RWPE1 (cell line): ENCODE results near the gene SCN7A.

ENCODE experiments used
- CTCF ChIA-PET: fragments of 350-600 bp; sonication (Branson Sonifier 250); formaldehyde crosslinking; extraction: SDS; loops from one replicate; lab custom pipeline; 2021; lab: Yijun Ruan, JAX
- POLR2A ChIA-PET: fragments of 400-600 bp; formaldehyde crosslinking; extraction: SDS; loops from one replicate; lab custom pipeline; 2020; ENCODE audit warnings: antibody characterized with exemption; ENCODE audit not compliant: low non-redundant PET; lab: Yijun Ruan, JAX
- DNase-seq: peaks from one replicate; pipeline ENCODE4 v3.0.0; 2012; ENCODE audit warnings: low spot score
- H3K27ac ChIP-seq: fragments of 450-650 bp; 2 replicates; pipeline ENCODE4 v1.5.1; 2017
- CTCF ChIP-seq: fragments of 450-650 bp; conservative IDR thresholded peaks from 2 replicates; pipeline ENCODE4 v1.5.1; 2017; ENCODE audit warnings: low read depth, mild to moderate bottlenecking

The SCN7A gene

GRCh38 chr2:166380615-166381014 lies 113.4 kb downstream of the SCN7A start:
- no peak overlapping the region for H3K27ac ChIP-seq
- DNase-seq, result no peak
- TF ChIP-seq CTCF, result no peak
- ChIA-PET CTCF (no interaction called here), POLR2A (no interaction called here)

- ChIA-PET CTCF (no interaction called here), POLR2A (no interaction called here)
- DNase-seq, result no peak
- no peak for TF ChIP-seq CTCF
- no peak overlapping the region for H3K27ac ChIP-seq
Measured at GRCh38 chr2:166376873-166377272, 117.2 kb downstream of the SCN7A start.

- ChIA-PET CTCF (no interaction called here), POLR2A (no interaction called here)
- no peak for TF ChIP-seq CTCF
- DNase-seq, result no peak
- H3K27ac ChIP-seq, result no peak overlapping the region
Measured at GRCh38 chr2:166376488-166376828, 117.6 kb downstream of the SCN7A start.

- DNase-seq, result peak; percentile 48
- H3K27ac ChIP-seq, result no peak within 1 kb of the TSS; the same call in 1 of the 2 replicates
- POLR2A ChIA-PET, result no interaction called here
- CTCF ChIA-PET, result interaction anchor here (1.0 to 1.2 kb wide), 2 partner anchors 15 to 42 kb away, joined by 3 to 5 read pairs; no protein-coding TSS in a partner anchor
- TF ChIP-seq CTCF, result no peak; the same call in 1 of the 2 replicates
Measured at GRCh38 chr2:166375736-166376487, 118.1 kb downstream of the SCN7A start, which contains the start of gene SCN9A. SCN9A (minus strand) TSS chr2:166375944; CDS start chr2:166311756, 64,188 bp downstream.

- no peak overlapping the region; the same call in 1 of the 2 replicates for H3K27ac ChIP-seq
- no peak for TF ChIP-seq CTCF
- CTCF ChIA-PET, result interaction anchor here (0.7 to 1.2 kb wide), 3 partner anchors 14 to 1724 kb away, joined by 3 to 5 read pairs (median 3); no protein-coding TSS in a partner anchor
- peak; percentile 2 for DNase-seq
- POLR2A ChIA-PET, result no interaction called here
Measured at GRCh38 chr2:166375195-166375735, 118.8 kb downstream of the SCN7A start.

- no peak overlapping the region for H3K27ac ChIP-seq
- TF ChIP-seq CTCF, result no peak
- peak; percentile 80 for DNase-seq
- CTCF ChIA-PET, result interaction anchor here (0.7 kb wide), 1 partner anchor 1195 kb away, joined by 3 read pairs; no protein-coding TSS in a partner anchor
- POLR2A ChIA-PET, result no interaction called here
Measured at GRCh38 chr2:166373951-166374350, 120.1 kb downstream of the SCN7A start.
